OCI-M2 (cell line): ENCODE data around the gene DSC1.

Source experiments
- DNase-seq: peaks from one replicate; lab custom pipeline; 2025; ENCODE audit not compliant: unreplicated experiment; lab: John Stamatoyannopoulos, UW

Gene DSC1

DNA sequence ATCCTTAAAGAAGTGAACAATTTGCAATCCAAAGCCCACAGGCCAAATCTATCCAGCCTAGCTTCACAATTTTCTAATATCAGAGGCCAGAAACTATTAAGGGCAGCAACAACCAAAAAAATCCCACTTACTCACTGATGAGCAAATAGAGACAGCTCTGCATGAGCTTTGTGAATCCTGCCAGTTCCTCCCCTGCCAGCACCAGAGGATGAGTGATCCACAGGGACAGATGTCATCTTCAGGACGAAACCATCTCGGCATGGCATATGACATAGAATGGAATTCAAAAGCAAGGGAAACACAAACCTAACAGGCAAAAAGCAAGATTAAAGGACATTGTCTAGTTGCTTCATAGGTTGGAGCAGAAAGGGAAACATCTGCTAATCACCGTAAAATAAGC is 58.2 kb downstream of the DSC1 start:
- no peak for DNase-seq

GRCh38 chr18:31103423-31103822 is 59.2 kb downstream of the DSC1 start:
- DNase-seq, result no peak

DNA sequence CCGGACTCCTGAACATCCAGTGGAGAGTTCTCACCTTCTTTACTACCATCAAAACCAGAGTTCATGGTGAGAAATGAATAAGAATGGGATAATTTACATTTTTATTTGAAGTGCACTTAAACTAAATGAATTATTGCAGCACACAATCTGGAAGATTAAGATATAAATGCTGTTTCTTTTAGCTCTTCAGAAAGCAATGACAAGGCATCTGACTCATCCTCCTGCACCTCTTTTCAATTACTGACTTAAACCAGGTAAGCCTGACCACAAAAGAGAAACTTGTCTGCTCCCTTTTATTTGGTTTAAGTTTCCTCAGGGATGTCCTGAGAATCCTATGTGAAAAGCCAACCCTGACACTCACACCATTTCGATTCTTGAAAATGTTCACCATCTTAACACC is 59.7 kb downstream of the DSC1 start:
- no peak for DNase-seq

DNA sequence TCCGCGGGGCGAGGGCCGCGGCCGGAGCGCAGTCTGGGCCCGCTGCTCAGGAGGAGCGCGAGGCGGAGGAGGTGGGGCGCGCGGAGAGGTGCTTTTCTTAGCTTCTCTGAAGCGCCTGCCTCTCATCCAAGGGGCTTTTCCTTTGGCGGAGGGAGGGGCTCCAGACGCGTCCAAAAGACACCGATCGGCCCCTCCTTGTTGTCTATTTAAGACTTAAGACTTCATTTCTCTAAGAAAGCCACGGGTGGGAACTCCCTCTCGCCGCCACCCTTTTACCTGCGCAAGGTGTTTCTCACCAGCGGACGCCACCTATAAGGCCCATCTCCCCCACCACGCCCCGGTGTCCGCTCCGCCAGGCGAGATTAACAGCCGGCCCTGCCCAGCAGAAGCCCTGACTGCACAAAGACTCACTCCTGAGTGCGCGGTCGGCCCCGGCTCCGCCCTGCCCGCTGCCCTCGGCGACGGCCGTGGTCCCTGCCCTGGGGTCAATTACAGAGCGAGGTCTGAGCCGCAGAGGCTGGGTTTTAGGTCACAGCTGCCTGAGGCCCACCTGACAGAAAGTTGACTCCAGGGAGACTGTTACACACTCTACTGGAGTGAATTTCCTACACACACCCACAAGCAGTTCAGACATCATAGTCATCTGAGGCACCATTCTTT is 60.5 kb downstream of the DSC1 start, which contains the start of gene DSC2:
TSS of gene DSC2 (minus strand) at position 397 of the 660 bp plus-strand sequence. CDS start 450 bp downstream, outside the sequence.
- no peak for DNase-seq

DNA sequence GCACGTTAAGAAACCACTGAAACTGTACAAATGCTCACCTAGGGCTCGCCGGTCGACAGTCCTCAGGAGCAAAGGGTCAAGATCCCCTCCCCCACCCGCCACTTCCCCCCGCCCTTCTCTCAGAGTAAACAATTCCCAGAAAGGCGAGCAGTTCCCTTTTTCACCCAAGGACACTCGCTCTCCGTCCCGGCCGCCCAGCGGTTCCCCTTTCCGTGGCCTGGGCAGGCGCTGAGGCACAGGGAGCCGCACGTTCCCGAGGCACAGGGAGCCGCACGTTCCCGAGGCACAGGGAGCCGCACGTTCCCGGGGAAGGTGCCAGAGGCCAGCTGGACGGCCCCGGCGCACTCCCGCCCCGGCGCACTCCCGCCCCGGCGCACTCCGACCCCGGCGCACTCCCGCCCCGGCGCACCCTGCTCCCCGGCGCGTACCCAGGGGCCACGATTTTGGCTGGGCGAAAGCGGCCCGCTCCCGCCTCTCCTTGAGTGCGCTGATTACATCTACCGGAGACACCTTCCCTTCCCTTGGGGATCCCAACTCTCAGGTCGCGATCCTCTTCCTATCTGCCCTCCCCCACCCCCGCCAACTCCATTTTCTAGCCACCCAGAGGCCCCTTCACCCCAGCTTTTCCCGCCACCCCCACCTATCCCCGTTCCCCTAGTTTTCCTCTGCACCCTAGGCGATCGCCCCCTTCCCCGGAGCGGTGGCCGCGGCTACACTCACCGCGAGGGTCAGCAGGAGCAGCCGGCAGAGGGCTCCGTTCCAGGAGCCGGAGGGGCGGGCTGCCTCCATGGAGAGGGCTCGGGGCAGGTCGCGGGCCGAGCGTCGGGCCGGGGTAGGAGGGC is 61.3 kb downstream of the DSC1 start:
- DNase-seq, result no peak

DNA sequence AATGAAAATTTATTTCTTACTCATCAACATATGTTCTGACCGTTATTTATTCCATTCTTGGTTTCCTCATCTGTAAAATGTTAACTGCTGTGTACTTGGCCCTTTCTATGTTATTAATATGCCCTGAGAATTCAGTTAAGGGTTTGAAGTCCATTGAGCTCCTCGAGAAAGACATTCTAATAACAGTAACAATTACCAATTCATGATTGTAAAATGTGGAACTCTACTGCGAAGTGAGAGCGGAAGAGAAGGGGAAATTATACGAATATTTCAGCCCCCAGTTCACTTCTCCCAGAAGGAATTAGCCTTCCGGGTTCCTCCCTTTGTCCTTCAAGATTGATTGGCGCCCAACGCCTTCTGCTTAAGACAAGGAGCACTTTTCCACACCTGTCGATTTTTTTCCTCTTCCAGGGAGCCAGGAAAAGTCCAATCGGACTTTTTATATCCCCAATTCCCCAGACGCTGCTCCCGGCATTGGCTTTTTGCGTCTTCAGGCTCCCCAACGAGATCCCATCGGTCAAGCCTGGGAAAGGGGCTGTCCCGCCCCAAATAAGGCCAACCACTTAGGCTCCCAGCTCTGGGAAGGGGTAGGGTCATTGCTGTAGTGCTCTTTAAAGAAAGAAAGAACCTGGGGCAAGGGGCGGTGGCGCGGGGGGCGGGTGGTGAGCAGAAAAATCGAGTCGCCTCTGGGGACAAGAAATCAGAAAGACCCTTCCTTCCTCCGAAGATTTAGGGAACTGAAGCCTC is 62.0 kb downstream of the DSC1 start:
- DNase-seq, result no peak

DNA sequence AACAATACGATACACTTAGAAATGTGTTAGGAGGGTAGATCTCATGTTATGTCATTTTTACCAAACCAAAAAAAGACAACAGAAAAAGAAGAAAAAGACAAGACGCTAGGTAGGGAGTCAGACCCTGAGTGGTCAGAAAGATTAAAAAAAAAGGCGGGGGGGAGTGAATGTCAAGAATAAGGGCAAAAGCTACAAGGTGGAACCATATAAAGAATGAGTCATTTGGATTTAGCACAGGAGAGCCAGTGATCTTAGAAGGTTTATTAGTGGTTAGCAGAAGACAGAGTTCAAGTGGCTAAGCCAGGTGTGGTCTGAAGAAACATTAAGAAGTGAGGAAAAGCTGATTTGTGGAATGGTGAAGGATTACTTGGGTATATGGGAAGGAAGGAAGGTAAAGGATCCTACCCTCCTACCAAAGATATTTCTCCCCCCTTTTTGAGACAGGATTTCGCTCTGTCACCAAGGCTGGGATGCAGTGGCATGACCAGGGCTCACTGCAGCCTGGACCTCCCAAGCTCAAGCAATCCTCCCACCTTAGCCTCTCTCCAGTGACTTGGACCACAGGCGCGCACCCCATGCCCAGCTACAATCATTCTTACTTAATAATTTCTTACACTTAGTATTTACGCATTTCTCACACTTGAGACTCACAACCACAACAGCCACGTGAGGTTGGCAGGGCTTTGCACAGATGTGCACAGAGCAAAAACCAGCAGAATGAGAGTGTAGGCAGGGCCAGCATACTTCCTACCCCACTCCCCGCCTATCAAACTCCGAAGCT is 63.0 kb downstream of the DSC1 start:
- no peak for DNase-seq

- DNase-seq, result no peak
Measured at GRCh38 chr18:31098878-31099277, 63.8 kb downstream of the DSC1 start.

GRCh38 chr18:31097666-31098065 is 65.0 kb downstream of the DSC1 start:
- no peak for DNase-seq

DNA sequence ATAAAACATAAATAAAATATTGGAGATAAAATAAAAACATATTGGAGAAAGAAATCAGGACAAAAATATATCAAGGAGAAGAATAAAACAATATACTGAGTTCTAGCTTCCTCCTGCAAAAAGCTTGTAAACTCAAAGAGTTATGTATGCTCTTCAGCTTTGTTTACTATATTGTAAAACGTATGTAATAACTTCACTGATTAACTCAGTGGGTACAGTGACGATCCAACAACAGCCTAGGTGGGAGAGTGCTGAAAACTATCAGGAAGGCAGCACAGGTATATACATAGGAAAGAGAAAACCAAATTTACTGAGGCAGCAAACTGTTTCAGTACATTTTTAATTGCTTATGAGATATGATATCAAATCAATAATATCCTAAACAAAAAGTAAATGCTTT is 68.8 kb downstream of the DSC1 start:
- DNase-seq, result no peak

DNA sequence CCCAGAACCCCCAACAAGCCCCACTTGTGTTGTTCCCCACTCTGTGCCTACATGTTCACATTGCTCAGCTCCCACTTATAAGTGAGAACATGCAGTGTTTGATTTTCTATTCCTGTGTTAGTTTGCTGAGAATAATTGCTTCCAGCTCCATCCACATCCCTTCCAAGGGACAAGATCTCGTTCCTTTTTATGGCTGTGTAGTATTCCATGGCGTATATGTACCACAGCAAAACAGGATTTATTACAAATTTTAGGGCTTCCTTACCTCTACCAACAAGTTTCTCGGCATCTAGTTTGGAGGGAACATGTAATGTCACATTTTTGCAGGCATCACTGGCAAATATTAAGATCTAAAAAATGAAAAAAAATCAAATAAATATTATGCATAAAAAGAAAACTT is 69.4 kb downstream of the DSC1 start:
- no peak for DNase-seq

GRCh38 chr18:31091350-31091749 is 71.3 kb downstream of the DSC1 start:
- no peak for DNase-seq

- DNase-seq, result no peak
Measured at GRCh38 chr18:31088532-31088931, 74.1 kb downstream of the DSC1 start.

DNA sequence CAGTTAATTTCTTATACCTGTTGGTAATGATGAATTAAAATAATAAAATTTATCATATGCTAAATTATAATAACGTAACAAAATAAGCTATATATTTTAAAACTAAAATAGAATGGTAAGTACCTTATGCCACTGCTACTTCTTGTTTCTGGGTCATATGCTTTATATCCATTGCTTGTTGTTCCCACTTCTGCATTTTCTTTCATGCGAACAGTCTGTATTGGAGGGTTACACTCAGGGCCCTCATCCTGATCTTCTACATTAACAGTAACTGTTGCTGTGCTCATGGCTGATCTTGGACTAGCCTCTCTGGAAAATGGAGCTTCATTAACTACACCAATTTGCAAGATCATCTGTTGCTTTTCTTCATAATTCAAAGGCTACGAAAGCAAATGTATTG is 82.7 kb downstream of the DSC1 start:
- DNase-seq, result no peak
